HG02571 (cell line): ENCODE results near the gene HABP4.

Experiments
- ATAC-seq: cut with Tn5 transposase; IDR thresholded peaks from one replicate; pipeline ENCODE4 v1.9.1; 2021; ENCODE audit warnings: mild to moderate bottlenecking, moderate library complexity; ENCODE audit not compliant: unreplicated experiment

Gene HABP4

DNA sequence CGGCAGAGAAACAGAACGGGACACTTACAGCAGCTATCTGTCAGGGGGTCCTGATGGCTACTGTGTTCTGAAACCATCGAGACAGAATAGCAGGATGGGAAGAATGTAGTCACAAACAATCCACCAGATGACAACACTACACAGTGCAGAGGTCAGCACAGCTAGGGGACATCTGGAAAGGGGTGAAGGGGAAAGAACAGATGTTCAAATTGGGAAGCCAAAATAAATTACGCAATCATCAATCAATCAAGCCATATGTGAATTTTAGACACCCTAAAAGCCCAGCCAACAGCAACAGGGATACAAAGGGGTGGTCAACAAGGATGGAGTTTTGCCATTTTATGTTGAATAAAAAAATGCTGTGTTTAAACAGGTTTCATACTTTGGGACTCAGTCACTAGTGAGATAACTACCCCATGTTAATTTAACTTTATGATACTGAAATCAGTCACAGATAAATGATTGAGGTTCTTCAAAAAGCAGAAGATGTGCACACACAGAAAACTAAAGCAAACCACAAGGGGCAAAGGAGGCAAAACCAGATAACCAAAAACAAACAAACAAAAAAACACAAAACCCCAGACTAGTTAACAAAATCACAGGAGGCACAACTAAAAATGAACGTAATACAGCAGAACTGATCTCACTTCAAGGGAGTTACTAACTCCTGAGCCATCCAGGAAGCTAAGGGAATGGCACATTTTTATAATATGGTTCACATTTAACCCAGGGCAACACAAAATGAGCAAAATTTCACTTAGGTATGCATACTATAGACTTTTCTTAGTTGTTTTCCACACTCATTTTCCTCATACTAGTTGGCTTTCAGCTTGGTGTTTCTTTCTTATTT, 65.9 kb downstream of the HABP4 start:
- no peak for ATAC-seq

DNA sequence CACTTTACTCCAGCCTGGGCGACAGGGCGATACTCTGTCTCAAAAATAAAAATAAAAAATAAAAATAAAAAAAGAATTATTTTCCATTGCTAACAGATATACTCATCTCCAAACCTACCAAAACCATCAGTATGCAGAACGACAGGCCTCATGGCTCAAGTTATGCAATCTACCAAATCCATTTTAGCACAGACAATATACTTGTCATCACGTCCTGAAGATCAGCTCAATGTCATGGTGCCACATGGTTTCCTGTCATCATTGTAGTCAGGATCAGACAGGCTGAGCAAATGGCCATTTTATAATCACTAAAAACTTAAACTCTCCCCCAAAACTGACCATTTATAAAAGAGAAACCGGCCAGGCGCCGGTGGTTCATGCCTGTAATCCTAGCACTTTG, 69.1 kb downstream of the HABP4 start:
- no peak for ATAC-seq

DNA sequence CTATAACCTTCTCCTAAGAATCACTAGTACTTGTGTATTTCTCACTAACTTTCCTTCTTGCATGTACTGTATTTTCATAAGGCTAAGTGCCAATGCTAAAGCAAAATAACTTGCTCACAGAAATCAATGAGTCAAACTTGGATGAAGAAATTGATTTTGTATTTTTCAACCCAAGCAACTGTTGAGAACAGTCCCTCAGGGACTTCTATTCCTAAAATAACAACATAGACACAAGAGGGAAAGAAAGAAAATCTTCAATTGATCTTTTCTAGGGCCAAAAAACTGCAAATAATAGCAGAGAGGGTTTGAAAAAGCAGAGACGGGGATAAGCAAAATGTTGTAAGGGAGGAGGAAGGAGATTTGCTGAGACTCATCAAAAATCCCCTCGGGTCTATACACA, 69.8 kb downstream of the HABP4 start:
- no peak for ATAC-seq

DNA sequence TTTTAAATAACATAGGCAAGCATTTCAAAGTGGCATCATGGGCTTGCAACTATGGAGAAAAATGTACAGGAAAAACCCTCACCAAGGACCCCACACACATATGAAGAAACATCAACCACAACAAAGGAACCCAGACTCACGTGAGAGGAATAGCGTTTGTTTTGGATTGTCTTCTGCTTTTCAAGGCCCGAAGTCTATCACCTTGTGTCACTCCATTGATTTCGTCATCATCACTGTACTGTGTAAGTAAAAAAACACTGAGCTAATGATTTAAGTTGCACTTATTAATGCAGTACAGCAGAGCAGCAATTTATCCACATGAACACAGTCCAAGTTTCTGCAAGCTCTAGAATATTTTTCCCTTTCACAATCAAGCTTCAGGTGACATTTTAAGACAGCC, 72.4 kb downstream of the HABP4 start:
- ATAC-seq: no peak

DNA sequence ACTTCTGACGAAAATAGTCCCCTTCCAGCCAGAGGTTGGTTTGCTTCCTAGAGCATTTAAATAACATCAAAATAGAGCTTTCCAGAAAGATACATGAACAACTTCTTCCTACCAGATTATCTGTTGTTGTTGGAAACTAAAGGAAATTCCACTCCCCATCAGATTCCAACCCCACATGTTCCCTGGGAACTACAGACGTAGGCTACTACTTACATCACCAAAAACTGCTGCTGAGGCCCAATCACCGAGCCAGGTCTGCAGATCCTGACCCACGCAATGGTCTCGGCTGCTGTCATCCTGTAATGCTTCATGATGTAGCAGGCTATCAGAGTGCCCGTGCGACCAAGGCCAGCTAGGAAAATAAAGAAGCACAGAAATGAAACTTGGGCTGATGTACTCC, 73.4 kb downstream of the HABP4 start:
- no peak for ATAC-seq

DNA sequence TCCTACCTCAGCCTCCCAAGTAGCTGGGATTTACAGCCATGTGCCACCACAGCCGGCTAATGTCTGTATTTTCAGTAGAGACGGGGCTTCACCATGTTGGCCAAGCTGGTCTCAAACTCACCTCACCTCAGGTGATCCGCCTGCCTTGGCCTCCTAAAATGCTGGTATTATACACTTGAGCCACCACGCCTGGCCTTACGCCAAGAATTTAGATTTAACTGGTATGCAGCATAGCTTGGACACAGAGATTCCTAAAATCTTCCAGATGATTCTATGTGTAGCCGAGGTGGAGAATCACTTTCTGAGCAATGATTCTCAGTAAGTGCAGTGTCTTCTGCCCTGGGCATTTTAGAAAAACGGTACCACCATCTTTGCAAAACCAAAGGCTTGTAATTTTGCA, 74.1 kb downstream of the HABP4 start:
- no peak for ATAC-seq

DNA sequence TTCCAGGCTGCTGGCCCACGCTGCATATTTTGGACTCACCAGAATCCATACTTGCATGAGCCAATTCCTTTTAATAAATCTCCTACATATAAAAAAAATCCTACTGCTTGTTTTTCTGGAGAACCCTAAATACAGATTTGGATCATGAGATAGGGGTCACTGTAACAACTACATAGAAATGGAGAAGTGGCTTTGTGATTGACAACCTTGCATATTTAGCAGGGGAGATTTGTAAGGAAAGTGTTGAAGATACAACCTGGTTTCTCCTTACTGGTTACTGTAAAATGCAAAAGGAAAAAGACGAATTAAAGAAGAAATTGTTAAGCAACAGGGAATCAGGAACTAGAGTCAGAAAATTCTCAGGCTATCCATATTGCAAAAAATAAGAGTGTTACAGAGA, 74.8 kb downstream of the HABP4 start:
- ATAC-seq: no peak

DNA sequence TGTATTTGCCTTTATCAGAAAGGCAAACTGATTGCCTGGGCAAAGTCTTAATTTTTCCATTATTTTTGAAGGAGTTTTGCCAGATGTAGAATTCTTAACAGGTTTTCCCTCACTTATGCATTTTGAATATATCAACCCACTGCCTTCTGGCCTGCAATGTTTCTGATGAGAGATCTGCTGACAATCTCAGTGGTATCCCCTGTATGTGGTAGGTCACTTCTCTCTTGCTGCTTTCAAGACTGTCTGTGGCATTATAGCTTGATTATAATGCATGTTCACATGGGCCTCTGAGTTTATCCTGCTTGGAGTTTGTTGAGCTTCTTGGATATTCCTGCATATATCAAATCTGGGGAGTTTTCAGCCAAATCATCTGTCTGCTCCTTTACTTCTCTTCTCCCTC, 82.2 kb downstream of the HABP4 start:
- no peak for ATAC-seq

DNA sequence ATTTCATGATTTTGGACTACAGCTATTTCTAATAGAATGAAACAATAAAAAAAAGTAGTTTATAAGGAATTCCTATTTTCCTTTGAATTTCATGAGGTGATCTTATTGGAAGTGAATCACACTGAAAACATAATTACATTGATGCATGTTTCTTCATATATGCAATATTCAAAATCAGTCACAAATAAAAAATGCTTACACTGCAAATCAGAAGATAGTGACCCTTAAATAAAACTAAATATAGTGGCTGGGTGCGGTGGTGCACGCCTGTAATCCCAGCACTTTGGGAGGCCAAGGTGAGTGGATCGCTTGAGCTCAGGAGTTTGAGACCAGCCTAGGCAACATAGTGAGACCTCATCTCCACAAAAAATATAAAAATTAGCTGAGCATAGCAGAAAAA, 90.1 kb downstream of the HABP4 start:
- no peak for ATAC-seq
